GM18951 (cell line): Measurements from ENCODE around the gene IGFBP7.

ENCODE experiments used
- POLR2A ChIP-seq: IDR thresholded peaks from 4 replicates; pipeline ENCODE4 v1.6.1; 2011; ENCODE audit warnings: mild to moderate bottlenecking; ENCODE audit not compliant: insufficient read length, insufficient read depth; ENCODE audit errors: extremely low read depth
- in situ Hi-C: fragments of 300-500 bp; cut with MboI; formaldehyde crosslinking; loops from one replicate; pipeline ENCODE4 v1.12.0; 2022; ENCODE audit warnings: low sequenced_read_pairs, mixed read lengths, inconsistent platforms; ENCODE audit not compliant: unreplicated experiment

Gene IGFBP7

GRCh38 chr4:57098415-57098814 is 11.8 kb downstream of the IGFBP7 start:
- TF ChIP-seq POLR2A = no peak
- in situ Hi-C loops = no loop called here

GRCh38 chr4:57097711-57098110 is 12.5 kb downstream of the IGFBP7 start:
- in situ Hi-C loops = no loop called here

GRCh38 chr4:57095956-57096355 is 14.2 kb downstream of the IGFBP7 start:
- no peak for TF ChIP-seq POLR2A
- in situ Hi-C loops = no loop called here

More at GRCh38 chr4:57097711-57098110, 12.5 kb downstream of the IGFBP7 start:
- no peak for TF ChIP-seq POLR2A

DNA sequence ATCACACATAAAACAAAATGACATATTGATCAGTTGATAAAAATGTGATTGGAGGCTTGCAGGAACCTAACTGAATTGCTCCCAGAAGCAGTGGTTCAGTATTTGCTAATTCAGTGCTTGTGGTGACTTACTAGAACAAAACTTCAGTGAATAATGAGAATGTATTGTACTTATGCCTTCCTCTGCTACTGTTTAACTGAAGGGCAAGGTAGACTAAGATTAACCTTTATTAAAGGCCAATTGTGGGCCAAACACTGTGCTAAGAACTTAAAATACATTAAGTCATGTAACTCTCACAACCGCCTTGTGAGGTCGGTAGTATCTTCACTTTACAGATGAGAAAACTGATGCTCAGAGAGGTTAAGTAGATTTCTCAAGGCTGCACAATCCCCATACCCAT is 14.9 kb downstream of the IGFBP7 start:
- TF ChIP-seq POLR2A = no peak
- in situ Hi-C loops = no loop called here

- in situ Hi-C loops = no loop called here
- TF ChIP-seq POLR2A = no peak
These were observed 15.4 kb downstream of the IGFBP7 start for GRCh38 chr4:57094832-57095223.

DNA sequence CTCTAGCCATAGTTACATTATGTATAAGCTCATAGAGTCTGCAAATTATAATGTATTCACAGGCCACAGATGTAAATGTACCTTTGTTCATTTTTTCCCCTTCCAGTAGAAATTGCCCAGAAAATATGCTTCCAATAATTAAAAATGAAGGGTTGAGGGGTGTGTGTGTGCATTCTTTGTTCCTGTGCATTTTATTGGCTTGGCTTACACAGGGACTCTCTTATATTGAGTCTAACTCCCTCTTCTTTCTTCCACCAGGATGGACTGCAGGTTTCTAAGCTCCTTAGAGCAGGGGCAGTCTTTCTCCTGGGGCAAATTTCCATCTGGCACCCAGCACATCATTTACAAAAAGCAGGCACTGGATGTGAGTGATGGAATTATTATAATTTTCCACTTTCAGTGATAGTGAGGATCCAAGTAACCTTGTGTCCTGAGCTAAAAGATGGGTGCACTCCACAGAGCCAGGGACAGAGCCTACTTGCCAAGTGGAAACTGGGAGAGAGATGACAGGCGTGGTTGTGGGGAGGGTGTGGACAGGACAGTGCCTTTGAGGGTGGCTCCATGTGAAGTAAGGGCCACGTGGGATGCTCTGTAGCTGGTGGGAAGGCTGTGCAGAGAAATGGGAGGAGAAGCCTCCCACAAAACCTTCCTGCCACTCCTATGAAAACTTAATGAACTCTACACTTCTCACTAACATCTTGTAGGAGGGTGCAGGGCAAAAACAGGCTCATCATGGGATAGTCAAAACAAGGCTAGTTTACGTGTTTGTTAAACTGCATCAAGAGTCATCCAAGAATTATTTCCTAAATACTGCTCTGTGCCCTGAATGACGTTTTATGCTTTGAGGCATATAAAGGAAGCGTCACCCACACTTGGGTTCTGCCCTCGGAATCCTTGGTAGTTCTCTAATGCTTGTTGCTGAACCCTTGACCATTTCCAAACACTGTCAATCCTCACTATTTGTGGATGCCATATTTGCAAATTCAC is 16.0 kb downstream of the IGFBP7 start:
- in situ Hi-C loops = no loop called here

DNA sequence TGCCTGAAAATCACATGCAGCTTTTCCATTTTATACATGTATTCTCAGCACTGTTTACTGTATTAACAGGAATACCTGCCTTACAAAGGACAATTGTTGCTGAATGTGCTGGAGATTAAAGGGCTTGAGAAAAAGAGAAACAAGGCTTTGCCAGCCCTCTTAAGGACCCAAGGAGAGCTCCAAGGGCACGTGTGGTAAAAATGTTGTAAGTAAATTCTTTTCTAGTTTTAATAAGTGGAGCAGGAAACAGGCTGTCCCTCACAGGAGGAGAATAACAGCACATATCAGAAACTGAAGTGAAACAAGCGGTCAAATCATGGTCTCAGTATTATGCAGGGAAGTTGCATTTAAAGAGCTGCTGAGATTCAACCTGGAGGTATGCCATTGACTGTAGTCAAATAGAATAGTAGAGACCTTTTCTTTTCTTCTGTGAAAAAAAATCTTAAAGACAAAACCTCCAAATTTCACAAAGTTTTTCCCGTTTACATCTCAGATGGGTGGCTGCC is 18.5 kb downstream of the IGFBP7 start:
- TF ChIP-seq POLR2A = no peak
- in situ Hi-C loops = no loop called here

More for the DNA sequence above, 16.0 kb downstream of the IGFBP7 start:
- TF ChIP-seq POLR2A = no peak

- in situ Hi-C loops = no loop called here
- no peak for TF ChIP-seq POLR2A
These were observed 20.1 kb downstream of the IGFBP7 start for GRCh38 chr4:57090079-57090478.

DNA sequence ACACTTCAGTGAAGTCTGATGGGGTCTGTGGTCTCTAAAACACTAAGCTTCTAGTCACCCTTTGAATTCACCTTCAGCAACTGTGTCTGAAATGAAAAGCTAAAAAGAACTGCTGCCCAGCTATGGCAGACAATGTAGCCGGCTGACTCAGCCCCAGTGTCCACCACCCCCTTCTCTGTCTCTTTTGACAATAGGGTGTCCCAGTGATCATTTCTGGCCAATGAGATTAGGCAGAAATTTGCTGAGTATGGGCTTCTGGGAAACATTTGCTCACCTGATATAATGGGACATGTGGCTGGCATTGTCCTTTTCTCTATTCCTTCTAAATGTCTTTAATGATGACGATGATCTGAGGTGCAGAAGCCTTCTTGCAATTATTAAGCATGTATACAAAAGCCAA is 20.6 kb downstream of the IGFBP7 start:
- in situ Hi-C loops = no loop called here
- no peak for TF ChIP-seq POLR2A

- TF ChIP-seq POLR2A = no peak
- in situ Hi-C loops = no loop called here
These were observed 24.0 kb downstream of the IGFBP7 start for GRCh38 chr4:57086031-57086723.

- TF ChIP-seq POLR2A = no peak
- in situ Hi-C loops = no loop called here
These were observed 24.9 kb downstream of the IGFBP7 start for GRCh38 chr4:57085278-57085677.

GRCh38 chr4:57084360-57084759 is 25.8 kb downstream of the IGFBP7 start:
- no peak for TF ChIP-seq POLR2A
- in situ Hi-C loops = no loop called here

- in situ Hi-C loops = no loop called here
- no peak for TF ChIP-seq POLR2A
These were observed 27.1 kb downstream of the IGFBP7 start for GRCh38 chr4:57083090-57083489.
